A549 (cell line): Measurements from ENCODE around the gene DDX39B. TPM values are rescaled to one million over a fixed set of nuclear protein-coding genes. Genes with fewer than 3 reads are reported as not detected.

Experiments
- ATAC-seq, 2 experiments: fragments of 200-7000 bp in 1 of 2; fragments of >200 bp in 1 of 2; cut with Nextera tagmentation in 1 of 2; cut with Tn5 transposase in 1 of 2; 3 replicates each; pipeline versions ENCODE4 v1.8.0 to v1.9.1; 2018 to 2020; ENCODE audit warnings: mild to moderate bottlenecking in 1 of 2, moderate library complexity in 1 of 2
- CTCF ChIA-PET: fragments of 300-600 bp; sonication (Branson Sonifier 250); formaldehyde crosslinking; extraction: SDS; loops from one replicate; lab custom pipeline; 2021; ENCODE audit warnings: antibody characterized with exemption, inconsistent platforms; lab: Yijun Ruan, JAX
- POLR2A ChIA-PET: fragments of 350-600 bp; formaldehyde crosslinking; extraction: SDS; loops from one replicate; lab custom pipeline; 2021; ENCODE audit warnings: antibody characterized with exemption, inconsistent platforms; lab: Yijun Ruan, JAX
- DNase-seq, 2 experiments: peaks; one replicate each; pipeline versions ENCODE4 v3.0.0 to v3.0.0-alpha.2; 2011 to 2016; ENCODE audit warnings: low read depth in 1 of 2, low spot score in 1 of 2
- FAIRE-seq: peaks from 2 replicates; lab custom pipeline; 2011; peaks lifted over from hg19 to GRCh38; lab: Jason Lieb, UNC
- H3K27ac ChIP-seq, 2 experiments: fragments of >200 bp; sonication (Bioruptor Twin); formaldehyde crosslinking; 3 replicates each; pipeline ENCODE4 v1.5.1; 2016 to 2017
- H3K4me1 ChIP-seq: fragments of >200 bp; sonication (Bioruptor Twin); formaldehyde crosslinking; 3 replicates; pipeline ENCODE4 v1.6.1; 2016
- H3K4me2 ChIP-seq: fragments of >200 bp; sonication (Bioruptor Twin); formaldehyde crosslinking; 3 replicates; pipeline ENCODE4 v1.6.1; 2016
- H3K4me3 ChIP-seq: fragments of >200 bp; sonication (Bioruptor Twin); formaldehyde crosslinking; 3 replicates; pipeline ENCODE4 v1.5.1; 2016
- H3K9me3 ChIP-seq: fragments of >200 bp; sonication (Bioruptor Twin); formaldehyde crosslinking; 3 replicates; pipeline ENCODE4 v1.6.1; 2016
- BHLHE40 ChIP-seq: IDR thresholded peaks from 2 replicates; pipeline ENCODE4 v1.6.1; 2012; ENCODE audit warnings: low read depth, low read length, inconsistent platforms
- CHD4 ChIP-seq: fragments of 200-600 bp; sonication (generic); IDR thresholded peaks from 2 replicates; pipeline ENCODE4 v1.6.1; 2016; ENCODE audit warnings: antibody characterized with exemption, mild to moderate bottlenecking, borderline replicate concordance
- EP300 ChIP-seq, 2 experiments: fragments of >200 bp; sonication (Bioruptor Twin); formaldehyde crosslinking; IDR thresholded peaks; 2 replicates in 1 of 2; 3 replicates in 1 of 2; pipeline ENCODE4 v1.6.1; 2016 to 2017
- GATA3 ChIP-seq: IDR thresholded peaks from 2 replicates; pipeline ENCODE4 v1.6.1; 2012; ENCODE audit warnings: borderline replicate concordance
- HDAC2 ChIP-seq: fragments of 200-600 bp; sonication (generic); IDR thresholded peaks from 2 replicates; pipeline ENCODE4 v1.6.1; 2016
- HOXB13 ChIP-seq: fragments of 250-450 bp; sonication (Bioruptor Pico); IDR thresholded peaks from 2 replicates; pipeline ENCODE4 v1.5.0; 2020; ENCODE audit warnings: low read depth, mild to moderate bottlenecking, moderate library complexity
- HOXB5 ChIP-seq: fragments of 250-450 bp; sonication (Bioruptor Pico); IDR thresholded peaks from 2 replicates; pipeline ENCODE4 v1.5.0; 2020; ENCODE audit warnings: mild to moderate bottlenecking, moderate library complexity
- KDM1A ChIP-seq: fragments of 200-600 bp; sonication (generic); IDR thresholded peaks from 2 replicates; pipeline ENCODE4 v1.6.1; 2016; ENCODE audit warnings: low read depth, mild to moderate bottlenecking
- KDM5A ChIP-seq: fragments of 200-600 bp; sonication (generic); IDR thresholded peaks from 2 replicates; pipeline ENCODE4 v1.6.1; 2016; ENCODE audit warnings: antibody characterized with exemption, mild to moderate bottlenecking
- MAZ ChIP-seq: fragments of 150-350 bp; IDR thresholded peaks from 2 replicates; pipeline ENCODE4 v1.6.1; 2014; ENCODE audit warnings: antibody characterized with exemption, low read depth, low read length, borderline replicate concordance
- MYC ChIP-seq: IDR thresholded peaks from 2 replicates; pipeline ENCODE4 v1.6.1; 2012; ENCODE audit warnings: mild to moderate bottlenecking, inconsistent platforms, low read length, improper control_type of control experiment, borderline replicate concordance
- PHF8 ChIP-seq: fragments of 200-600 bp; sonication (generic); IDR thresholded peaks from 2 replicates; pipeline ENCODE4 v1.6.1; 2016; ENCODE audit warnings: low read depth, mild to moderate bottlenecking, antibody characterized with exemption, moderate library complexity, borderline replicate concordance
- RAD21 ChIP-seq, 2 experiments: fragments of >200 bp in 1 of 2; sonication (Bioruptor Twin) in 1 of 2; formaldehyde crosslinking in 1 of 2; IDR thresholded peaks in 1 of 2; conservative IDR thresholded peaks in 1 of 2; 2 replicates in 1 of 2; 3 replicates in 1 of 2; pipeline ENCODE4 v1.6.1; 2012 to 2018; ENCODE audit warnings: inconsistent platforms in 1 of 2
- RFX5 ChIP-seq: fragments of 450-650 bp; IDR thresholded peaks from 2 replicates; pipeline ENCODE4 v1.7.1; 2014; ENCODE audit warnings: antibody characterized with exemption, mild to moderate bottlenecking, moderate library complexity
- SMC3 ChIP-seq: fragments of >200 bp; sonication (Bioruptor Twin); formaldehyde crosslinking; IDR thresholded peaks from 3 replicates; pipeline ENCODE4 v1.6.1; 2018; ENCODE audit warnings: inconsistent platforms
- SREBF2 ChIP-seq: fragments of 450-650 bp; IDR thresholded peaks from 2 replicates; pipeline ENCODE4 v1.6.1; 2014; ENCODE audit warnings: mild to moderate bottlenecking, moderate library complexity
- TP53 ChIP-seq: fragments of 250-450 bp; sonication (Bioruptor Pico); IDR thresholded peaks from 2 replicates; pipeline ENCODE4 v1.5.0; 2021; ENCODE audit warnings: mild to moderate bottlenecking, moderate library complexity
- ZFP36 ChIP-seq: fragments of 450-650 bp; IDR thresholded peaks from 2 replicates; pipeline ENCODE4 v1.6.1; 2014; ENCODE audit warnings: borderline replicate concordance; ENCODE audit not compliant: partially characterized antibody
- WGBS: methylation state at CpG from one replicate; pipeline ENCODE4 v1.1.6; 2017; ENCODE audit errors: missing lambda C conversion rate; 5-methylcytosine and 5-hydroxymethylcytosine counted together
- polyA plus RNA-seq, 4 experiments: library from polyadenylated mRNA; depleted of rRNA in 3 of 4; stranded (reverse); fragments of >200 nt; fragmentation: RNase III in 1 of 4; extraction: RNeasy Plus Mini Kit Qiagen cat#74134 plus additional on column Dnase treatment in 1 of 4; gene quantifications; 2 replicates in 3 of 4; 3 replicates in 1 of 4; pipeline ENCODE4 v1.2.3, GENCODE V29; 2011 to 2017
- TF ChIP-seq, protein P1 (sequence below): fragments of >200 bp; sonication (Bioruptor Twin); formaldehyde crosslinking; IDR thresholded peaks from 3 replicates; pipeline ENCODE4 v1.5.1; 2016
- TF ChIP-seq, protein P2 (sequence below): fragments of 250-450 bp; sonication (Bioruptor Pico); IDR thresholded peaks from 2 replicates; pipeline ENCODE4 v1.5.0; 2021; ENCODE audit warnings: mild to moderate bottlenecking, moderate library complexity, borderline replicate concordance
- TF ChIP-seq, protein P3 (sequence below): fragments of 250-450 bp; sonication (Bioruptor Pico); IDR thresholded peaks from 2 replicates; pipeline ENCODE4 v1.5.0; 2020; ENCODE audit warnings: low read depth, mild to moderate bottlenecking, moderate library complexity
- TF ChIP-seq, protein P4 (sequence below): fragments of >200 bp; sonication (Bioruptor Twin); formaldehyde crosslinking; IDR thresholded peaks from 2 replicates; pipeline ENCODE4 v1.6.1; 2016

Gene DDX39B
- polyA plus RNA-seq, 2 of the 4 experiments (the other 2 are of a cell fraction) = 267 to 441 TPM

DNA sequence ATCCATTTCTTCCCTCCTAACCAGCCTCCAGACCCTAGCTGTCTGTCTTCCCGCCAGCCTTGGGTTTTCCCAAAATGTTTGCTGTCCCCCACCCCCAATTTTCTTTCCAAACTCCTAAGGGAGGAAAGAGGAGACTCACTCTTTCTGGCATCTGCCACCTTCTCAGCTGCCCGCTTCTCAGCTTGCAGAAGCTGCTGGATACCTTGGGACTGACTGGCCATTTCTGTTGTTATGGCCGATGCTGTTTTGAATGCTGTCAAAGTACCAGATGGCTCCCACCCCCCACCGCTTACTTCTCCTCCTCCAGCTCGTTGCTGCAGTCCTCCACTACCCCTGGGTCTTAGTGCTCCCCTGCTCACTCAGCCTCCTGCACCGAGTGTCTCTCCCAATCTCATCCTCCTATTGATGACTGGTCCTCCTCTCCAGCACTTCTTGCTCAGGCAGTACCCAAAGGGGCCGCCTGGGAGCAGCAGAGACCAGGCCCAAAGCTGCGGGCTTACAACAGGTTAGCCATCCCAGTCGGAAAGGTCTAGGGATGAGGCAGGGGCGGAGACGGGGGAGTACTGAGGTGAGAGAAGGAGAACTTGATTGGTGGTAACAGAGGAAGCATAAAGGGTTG is 4.6 kb upstream of the DDX39B start, which contains the start of gene ATP6V1G2:
TSS of gene ATP6V1G2 (minus strand) at position 270 of the 619 bp plus-strand sequence. CDS start at position 221, 49 bp downstream.
- POLR2A ChIA-PET = interaction anchor here (0.6 to 1.4 kb wide), 4 partner anchors 52 to 649 kb away, joined by 3 to 4 read pairs (median 3); partner anchors contain the start of gene HSPA1B
- peak; percentile 85 to 86 for ATAC-seq
- peak within 1 kb of the TSS; percentile 87 to 90 for H3K27ac ChIP-seq
- peak; percentile 61 to 90 for DNase-seq
- CTCF ChIA-PET = interaction anchor here (0.6 to 15.7 kb wide), 25 partner anchors 11 to 776 kb away, joined by 3 to 331 read pairs (median 4); partner anchors contain the start of genes AIF1, LST1, LTB and LY6G5B
- FAIRE-seq = no peak
- peak within 1 kb of the TSS; percentile 67 for H3K4me2 ChIP-seq
- H3K4me1 ChIP-seq = peaks cover 14% of the 10 kb centered on the region
- no peaks in the 10 kb centered on the region for H3K9me3 ChIP-seq
- peak within 1 kb of the TSS; percentile 57 for H3K4me3 ChIP-seq
- TF ChIP-seq TP53 (CRISPR knock-in tag) = no peak
- TF ChIP-seq MAZ = no peak
- 0 out of 2 replicates have a peak, but pooled peaks have one; percentile 38 for TF ChIP-seq KDM5A
- peak; percentile 73 for TF ChIP-seq SMC3
- TF ChIP-seq, protein P1, sequence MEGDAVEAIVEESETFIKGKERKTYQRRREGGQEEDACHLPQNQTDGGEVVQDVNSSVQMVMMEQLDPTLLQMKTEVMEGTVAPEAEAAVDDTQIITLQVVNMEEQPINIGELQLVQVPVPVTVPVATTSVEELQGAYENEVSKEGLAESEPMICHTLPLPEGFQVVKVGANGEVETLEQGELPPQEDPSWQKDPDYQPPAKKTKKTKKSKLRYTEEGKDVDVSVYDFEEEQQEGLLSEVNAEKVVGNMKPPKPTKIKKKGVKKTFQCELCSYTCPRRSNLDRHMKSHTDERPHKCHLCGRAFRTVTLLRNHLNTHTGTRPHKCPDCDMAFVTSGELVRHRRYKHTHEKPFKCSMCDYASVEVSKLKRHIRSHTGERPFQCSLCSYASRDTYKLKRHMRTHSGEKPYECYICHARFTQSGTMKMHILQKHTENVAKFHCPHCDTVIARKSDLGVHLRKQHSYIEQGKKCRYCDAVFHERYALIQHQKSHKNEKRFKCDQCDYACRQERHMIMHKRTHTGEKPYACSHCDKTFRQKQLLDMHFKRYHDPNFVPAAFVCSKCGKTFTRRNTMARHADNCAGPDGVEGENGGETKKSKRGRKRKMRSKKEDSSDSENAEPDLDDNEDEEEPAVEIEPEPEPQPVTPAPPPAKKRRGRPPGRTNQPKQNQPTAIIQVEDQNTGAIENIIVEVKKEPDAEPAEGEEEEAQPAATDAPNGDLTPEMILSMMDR = peak; percentile 79
- TF ChIP-seq, protein P2, sequence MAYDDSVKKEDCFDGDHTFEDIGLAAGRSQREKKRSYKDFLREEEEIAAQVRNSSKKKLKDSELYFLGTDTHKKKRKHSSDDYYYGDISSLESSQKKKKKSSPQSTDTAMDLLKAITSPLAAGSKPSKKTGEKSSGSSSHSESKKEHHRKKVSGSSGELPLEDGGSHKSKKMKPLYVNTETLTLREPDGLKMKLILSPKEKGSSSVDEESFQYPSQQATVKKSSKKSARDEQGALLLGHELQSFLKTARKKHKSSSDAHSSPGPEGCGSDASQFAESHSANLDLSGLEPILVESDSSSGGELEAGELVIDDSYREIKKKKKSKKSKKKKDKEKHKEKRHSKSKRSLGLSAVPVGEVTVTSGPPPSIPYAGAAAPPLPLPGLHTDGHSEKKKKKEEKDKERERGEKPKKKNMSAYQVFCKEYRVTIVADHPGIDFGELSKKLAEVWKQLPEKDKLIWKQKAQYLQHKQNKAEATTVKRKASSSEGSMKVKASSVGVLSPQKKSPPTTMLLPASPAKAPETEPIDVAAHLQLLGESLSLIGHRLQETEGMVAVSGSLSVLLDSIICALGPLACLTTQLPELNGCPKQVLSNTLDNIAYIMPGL (CRISPR knock-in tag) = no peak
- no peak for TF ChIP-seq PHF8
- TF ChIP-seq ZFP36 = no peak
- TF ChIP-seq GATA3 = no peak
- TF ChIP-seq RAD21 (conservative IDR thresholded peaks at IDR 0.05 in 1 of 2, IDR thresholded peaks at IDR 0.05 in 1 of 2) = peak; percentile 92 to 95
- 19% methylated on average over 8 of the region's 11 CpGs for WGBS

DNA sequence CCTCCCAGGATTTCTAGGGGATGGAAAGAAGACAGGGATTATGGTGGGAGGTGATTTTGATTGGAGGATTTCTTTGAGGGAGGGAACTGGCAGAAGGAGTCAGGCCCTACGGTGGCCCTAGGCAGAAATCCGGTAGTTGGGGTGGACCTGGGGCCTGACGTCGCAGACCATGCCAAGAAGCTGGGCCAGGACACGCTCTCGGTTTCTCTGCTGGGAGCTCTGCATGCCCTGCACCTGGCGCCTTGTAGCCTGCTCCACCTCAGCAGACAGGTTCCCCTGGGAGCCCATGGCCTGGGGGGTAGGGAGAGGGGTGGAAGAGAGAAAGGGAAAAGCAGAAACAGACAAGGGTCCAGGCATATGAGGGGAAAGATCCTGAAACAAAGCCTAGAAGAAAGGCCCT is 3.5 kb upstream of the DDX39B start:
- 84% methylated on average over 6 of the region's 7 CpGs for WGBS
- POLR2A ChIA-PET = no interaction called here
- H3K4me2 ChIP-seq = no peak overlapping the region
- DNase-seq (no peak), FAIRE-seq (no peak), ATAC-seq (no peak)
- H3K9me3 ChIP-seq = no peaks in the 10 kb centered on the region
- CTCF ChIA-PET = interaction anchor here (1.1 to 15.7 kb wide), 6 partner anchors 10 to 401 kb away, joined by 4 to 331 read pairs (median 8); partner anchors contain the start of genes LST1, LTB and NCR3
- peaks cover 16% of the 10 kb centered on the region for H3K4me1 ChIP-seq
- H3K27ac ChIP-seq = no peak overlapping the region
- H3K4me3 ChIP-seq = no peak overlapping the region
- TF ChIP-seq MYC = no peak
- TF ChIP-seq PHF8 = no peak
- no peak for TF ChIP-seq HOXB13 (CRISPR knock-in tag)

DNA sequence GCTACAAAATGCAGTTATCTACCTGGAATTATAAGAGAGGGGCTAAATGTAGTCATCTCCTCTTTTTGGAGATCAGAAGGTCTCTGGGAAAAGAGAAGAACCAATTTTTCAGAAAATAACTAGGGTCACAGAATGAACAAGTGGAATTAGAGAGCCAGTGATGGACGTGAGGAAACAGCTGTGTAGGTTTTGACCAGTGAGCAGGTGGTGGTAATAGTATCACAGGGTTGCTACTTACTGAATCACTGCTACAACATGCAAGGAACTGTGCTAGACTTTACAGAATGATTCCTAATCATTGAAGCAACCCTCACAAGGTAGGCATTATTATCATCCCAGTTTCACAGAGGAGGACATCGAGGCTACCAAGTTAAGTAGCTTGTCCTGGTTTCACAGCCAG is 2.9 kb upstream of the DDX39B start:
- Histone ChIP-seq H3K9me3 (no peaks in the 10 kb centered on the region), H3K4me3 (no peak overlapping the region), H3K4me1 (peaks cover 22% of the 10 kb centered on the region), H3K27ac (no peak overlapping the region), H3K4me2 (no peak overlapping the region)
- DNase-seq = no peak
- TF ChIP-seq EP300 (IDR thresholded peaks at IDR 0.05) = no peak
- no peak for TF ChIP-seq CHD4
- no peak for TF ChIP-seq HDAC2
- TF ChIP-seq, protein P3, sequence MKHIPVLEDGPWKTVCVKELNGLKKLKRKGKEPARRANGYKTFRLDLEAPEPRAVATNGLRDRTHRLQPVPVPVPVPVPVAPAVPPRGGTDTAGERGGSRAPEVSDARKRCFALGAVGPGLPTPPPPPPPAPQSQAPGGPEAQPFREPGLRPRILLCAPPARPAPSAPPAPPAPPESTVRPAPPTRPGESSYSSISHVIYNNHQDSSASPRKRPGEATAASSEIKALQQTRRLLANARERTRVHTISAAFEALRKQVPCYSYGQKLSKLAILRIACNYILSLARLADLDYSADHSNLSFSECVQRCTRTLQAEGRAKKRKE (CRISPR knock-in tag) = no peak
- no peak for TF ChIP-seq MYC
- TF ChIP-seq HOXB5 = no peak
- no peak for TF ChIP-seq RFX5
- TF ChIP-seq BHLHE40 = no peak
- TF ChIP-seq SREBF2 = no peak
- TF ChIP-seq, protein P4, sequence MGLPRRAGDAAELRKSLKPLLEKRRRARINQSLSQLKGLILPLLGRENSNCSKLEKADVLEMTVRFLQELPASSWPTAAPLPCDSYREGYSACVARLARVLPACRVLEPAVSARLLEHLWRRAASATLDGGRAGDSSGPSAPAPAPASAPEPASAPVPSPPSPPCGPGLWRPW = no peak
- TF ChIP-seq, protein P1 = no peak
- no peak for TF ChIP-seq KDM1A
- WGBS = 45% methylated on average over 2 of the region's 2 CpGs
- POLR2A ChIA-PET = no interaction called here
- no peak for ATAC-seq
- CTCF ChIA-PET = interaction anchor here (2.4 to 15.7 kb wide), 3 partner anchors 37 to 53 kb away, joined by 9 to 331 read pairs (median 37); partner anchors contain the start of genes LTB and NCR3
- no peak for FAIRE-seq
